ENCODE results near the gene THAP12.

GRCh38 chr11:76325185-76325584, 55.7 kb downstream of the THAP12 start:
- TF ChIP-seq SRF (IDR thresholded peaks at IDR 0.05; ENCODE audit: low read depth) (no peak), ATF3 (IDR thresholded peaks at IDR 0.05) (no peak), ZNF274 (IDR thresholded peaks at IDR 0.05; ENCODE audit: low read depth, low read length) (no peak), CTCF (IDR thresholded peaks at IDR 0.05 in 2 of 3, conservative IDR thresholded peaks at IDR 0.05 in 1 of 3; ENCODE audit: borderline replicate concordance in 1 of 3, insufficient read depth in 1 of 3, low read depth in 2 of 3, low read length in 2 of 3) (no peak)
- TF ChIP-seq, protein P1, sequence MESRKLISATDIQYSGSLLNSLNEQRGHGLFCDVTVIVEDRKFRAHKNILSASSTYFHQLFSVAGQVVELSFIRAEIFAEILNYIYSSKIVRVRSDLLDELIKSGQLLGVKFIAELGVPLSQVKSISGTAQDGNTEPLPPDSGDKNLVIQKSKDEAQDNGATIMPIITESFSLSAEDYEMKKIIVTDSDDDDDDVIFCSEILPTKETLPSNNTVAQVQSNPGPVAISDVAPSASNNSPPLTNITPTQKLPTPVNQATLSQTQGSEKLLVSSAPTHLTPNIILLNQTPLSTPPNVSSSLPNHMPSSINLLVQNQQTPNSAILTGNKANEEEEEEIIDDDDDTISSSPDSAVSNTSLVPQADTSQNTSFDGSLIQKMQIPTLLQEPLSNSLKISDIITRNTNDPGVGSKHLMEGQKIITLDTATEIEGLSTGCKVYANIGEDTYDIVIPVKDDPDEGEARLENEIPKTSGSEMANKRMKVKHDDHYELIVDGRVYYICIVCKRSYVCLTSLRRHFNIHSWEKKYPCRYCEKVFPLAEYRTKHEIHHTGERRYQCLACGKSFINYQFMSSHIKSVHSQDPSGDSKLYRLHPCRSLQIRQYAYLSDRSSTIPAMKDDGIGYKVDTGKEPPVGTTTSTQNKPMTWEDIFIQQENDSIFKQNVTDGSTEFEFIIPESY (IDR thresholded peaks at IDR 0.05; ENCODE audit: extremely low read depth, insufficient replicate concordance, low read length) = no peak
